GM06990 (cell line): Measurements from ENCODE around the gene MYH11.
"Not testable (repeated sequence)": the region's sequence is repeated elsewhere in the genome, so short reads cannot be mapped to it uniquely, and the experiment has no call there.

Experiments used
- DNase-seq: peaks from one replicate; pipeline ENCODE4 v3.0.0-alpha.2; 2011; ENCODE audit not compliant: insufficient read length; ENCODE audit errors: extremely low read depth
- H3K27me3 ChIP-seq: replicated peaks from 2 replicates; pipeline ENCODE4 v1.6.0; 2011; ENCODE audit warnings: low read length; ENCODE audit not compliant: control insufficient read depth, insufficient read depth
- H3K36me3 ChIP-seq: 2 replicates; pipeline ENCODE4 v1.5.1; 2011; ENCODE audit warnings: low read length; ENCODE audit not compliant: control insufficient read depth, insufficient read depth
- H3K4me3 ChIP-seq: replicated peaks from 2 replicates; pipeline ENCODE4 v1.5.1; 2011; ENCODE audit warnings: low read depth, mild to moderate bottlenecking, control low read depth, low read length
- TF ChIP-seq, protein P1 (sequence below): IDR thresholded peaks from 2 replicates; pipeline ENCODE4 v1.5.1; 2011; ENCODE audit warnings: low read length, control low read depth, mild to moderate bottlenecking, inconsistent platforms; ENCODE audit not compliant: insufficient read depth, poor library complexity, severe bottlenecking

MYH11 gene

DNA sequence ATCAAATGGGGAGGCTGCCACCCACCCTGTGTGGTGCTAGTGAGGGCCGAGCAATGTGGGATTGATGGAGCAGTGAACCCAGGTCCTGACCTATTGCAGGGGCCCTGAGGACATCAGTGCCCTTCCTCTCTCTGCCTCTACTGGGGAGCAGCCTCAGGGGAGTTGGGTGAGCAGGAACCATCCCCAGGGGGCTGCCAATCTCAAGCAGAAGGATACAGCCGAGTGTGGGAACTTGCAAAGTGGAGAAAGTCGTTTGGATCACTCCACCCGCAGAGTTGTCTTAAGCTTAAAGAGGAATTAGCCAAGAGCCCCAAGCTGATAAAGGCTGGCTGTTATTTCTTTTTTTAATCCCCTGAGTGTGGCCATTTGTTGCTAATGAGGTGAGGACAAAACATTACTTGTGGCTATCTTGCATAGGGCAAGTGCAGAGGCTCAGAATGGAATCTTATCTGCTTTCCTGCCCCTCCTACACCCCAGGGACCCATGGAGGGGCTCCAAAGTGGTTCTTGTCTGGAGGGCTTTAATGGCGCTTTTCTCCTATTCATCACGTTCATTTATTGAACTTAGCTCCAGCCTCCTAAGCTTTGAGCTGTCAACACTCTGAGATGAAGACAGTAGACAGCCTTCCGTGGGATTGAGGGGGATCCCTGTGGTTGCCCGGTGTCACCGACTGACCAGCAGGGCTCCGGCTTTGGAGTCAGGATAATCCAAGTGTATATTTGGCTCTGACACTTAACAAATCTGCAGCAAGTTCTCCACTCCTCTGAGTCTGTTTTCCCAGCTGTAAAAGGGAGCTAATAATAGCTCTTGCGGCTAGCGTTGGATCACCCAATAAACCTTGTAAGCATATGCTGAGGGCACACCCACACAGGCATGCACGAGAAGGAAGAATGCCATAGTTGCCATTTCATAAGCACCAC is 45.1 kb downstream of the MYH11 start:
- TF ChIP-seq, protein P1, sequence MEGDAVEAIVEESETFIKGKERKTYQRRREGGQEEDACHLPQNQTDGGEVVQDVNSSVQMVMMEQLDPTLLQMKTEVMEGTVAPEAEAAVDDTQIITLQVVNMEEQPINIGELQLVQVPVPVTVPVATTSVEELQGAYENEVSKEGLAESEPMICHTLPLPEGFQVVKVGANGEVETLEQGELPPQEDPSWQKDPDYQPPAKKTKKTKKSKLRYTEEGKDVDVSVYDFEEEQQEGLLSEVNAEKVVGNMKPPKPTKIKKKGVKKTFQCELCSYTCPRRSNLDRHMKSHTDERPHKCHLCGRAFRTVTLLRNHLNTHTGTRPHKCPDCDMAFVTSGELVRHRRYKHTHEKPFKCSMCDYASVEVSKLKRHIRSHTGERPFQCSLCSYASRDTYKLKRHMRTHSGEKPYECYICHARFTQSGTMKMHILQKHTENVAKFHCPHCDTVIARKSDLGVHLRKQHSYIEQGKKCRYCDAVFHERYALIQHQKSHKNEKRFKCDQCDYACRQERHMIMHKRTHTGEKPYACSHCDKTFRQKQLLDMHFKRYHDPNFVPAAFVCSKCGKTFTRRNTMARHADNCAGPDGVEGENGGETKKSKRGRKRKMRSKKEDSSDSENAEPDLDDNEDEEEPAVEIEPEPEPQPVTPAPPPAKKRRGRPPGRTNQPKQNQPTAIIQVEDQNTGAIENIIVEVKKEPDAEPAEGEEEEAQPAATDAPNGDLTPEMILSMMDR = no peak
- Histone ChIP-seq H3K27me3 (no peaks in the 10 kb centered on the region), H3K36me3 (no peaks in the 10 kb centered on the region), H3K4me3 (no peak overlapping the region)
- DNase-seq = no peak

DNA sequence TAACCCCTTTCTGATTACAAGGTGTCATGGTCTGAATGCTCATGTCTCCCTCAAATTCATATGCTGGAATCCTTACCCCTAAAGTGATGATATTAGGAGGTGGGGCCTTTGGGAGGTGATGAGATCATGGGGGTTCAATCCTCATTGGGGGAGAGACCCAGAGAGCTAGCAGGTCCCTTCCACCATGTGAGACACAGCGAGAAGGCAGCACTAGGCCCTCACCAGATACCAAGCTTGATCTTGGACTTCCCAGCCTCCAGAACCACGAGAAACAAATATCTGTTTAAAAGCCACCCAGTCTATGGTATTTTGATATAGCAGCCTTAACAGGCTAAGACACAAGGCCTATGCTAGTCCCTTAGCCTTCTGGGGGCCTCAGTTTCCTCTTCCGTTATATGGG is 45.9 kb downstream of the MYH11 start:
- H3K27me3 ChIP-seq = no peaks in the 10 kb centered on the region
- no peak for DNase-seq
- TF ChIP-seq, protein P1 = no peak
- H3K36me3 ChIP-seq = no peaks in the 10 kb centered on the region
- no peak overlapping the region for H3K4me3 ChIP-seq

DNA sequence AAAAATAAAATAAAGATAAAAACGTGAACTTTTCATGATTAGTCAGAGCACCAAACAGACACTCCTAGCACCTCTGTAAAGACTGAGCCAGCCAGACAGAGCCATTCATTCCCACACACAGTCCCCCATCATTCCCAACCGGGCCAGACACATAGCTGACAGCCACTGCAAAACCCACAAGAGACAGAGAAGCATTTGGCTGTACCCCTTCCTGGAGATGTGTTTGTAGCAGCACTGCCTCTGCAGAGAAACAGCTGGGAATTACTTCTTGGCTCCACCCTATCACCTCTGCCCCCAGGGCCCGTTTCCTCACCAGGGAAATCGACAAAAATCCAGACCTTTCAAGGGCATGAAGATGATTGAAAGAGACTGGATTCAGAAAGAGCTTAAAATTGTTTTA is 46.4 kb downstream of the MYH11 start:
- TF ChIP-seq, protein P1 = no peak

DNA sequence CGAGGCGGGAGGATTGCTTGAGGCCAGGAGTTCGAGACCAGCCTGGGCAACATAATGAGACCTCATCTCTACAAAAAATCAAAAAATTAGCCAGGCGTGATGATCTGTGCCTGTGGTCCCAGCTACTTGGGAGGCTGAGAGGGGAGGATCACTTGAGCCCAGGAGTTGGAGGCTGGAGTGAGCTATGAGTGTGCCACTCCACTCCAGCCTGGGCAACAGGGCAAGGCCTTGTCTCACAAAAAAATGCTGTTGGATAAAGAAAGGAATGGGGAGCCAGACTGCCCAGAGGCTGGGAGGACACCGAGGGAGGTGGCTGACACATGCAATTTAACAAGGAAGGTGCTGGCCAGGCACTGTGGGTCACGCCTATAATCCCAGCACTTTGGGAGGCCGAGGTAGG is 47.5 kb downstream of the MYH11 start:
- not testable (repeated sequence) for H3K27me3 ChIP-seq, H3K4me3 ChIP-seq, DNase-seq, H3K36me3 ChIP-seq

More for the DNA sequence above, 46.4 kb downstream of the MYH11 start:
- DNase-seq = no peak
- H3K4me3 ChIP-seq = no peak overlapping the region
- H3K36me3 ChIP-seq = no peaks in the 10 kb centered on the region
- no peaks in the 10 kb centered on the region for H3K27me3 ChIP-seq

DNA sequence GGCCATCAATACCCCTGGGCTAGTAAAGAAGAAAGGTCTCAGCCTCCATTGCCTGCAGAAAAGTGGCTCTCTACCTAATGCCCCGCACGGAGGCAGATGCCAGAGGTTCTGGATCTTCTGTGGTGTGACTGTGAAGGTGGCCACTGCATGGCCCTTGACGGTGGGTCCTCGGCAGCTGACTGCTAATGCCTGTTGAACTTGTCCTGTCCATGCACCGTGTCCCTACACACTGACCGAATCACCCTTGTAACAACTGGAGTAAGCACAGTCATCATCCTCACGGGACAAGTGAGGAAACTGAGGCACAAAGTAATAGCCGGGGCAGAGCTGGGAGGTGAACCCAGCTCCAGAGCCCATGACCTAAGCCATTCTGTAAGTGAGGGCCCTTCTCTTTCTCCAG is 48.8 kb downstream of the MYH11 start:
- no peaks in the 10 kb centered on the region for H3K36me3 ChIP-seq
- TF ChIP-seq, protein P1 = no peak
- H3K27me3 ChIP-seq = no peaks in the 10 kb centered on the region
- no peak for DNase-seq
- H3K4me3 ChIP-seq = no peak overlapping the region

DNA sequence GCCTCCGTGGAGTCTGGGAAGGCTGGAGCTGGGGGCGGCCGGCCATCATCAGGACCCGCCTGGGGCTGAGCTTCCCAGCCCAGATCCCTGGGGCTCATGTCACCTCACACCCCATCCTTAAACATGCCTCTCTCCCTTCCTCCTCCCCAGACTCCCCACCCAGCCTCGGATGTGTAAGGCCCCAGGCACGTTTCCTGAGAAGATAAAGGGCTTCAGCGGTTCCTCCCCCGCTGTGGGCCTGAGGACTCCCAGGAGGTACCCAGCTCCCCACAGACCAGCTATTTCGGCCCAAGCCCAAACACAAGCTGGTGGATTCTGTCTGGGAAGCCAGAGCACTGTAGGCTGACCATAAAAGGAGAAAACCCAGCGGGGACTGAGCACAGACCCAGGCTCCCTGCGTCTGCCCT is 49.2 kb downstream of the MYH11 start:
- H3K27me3 ChIP-seq = no peaks in the 10 kb centered on the region
- H3K4me3 ChIP-seq = no peak overlapping the region
- no peaks in the 10 kb centered on the region for H3K36me3 ChIP-seq
- no peak for DNase-seq
- TF ChIP-seq, protein P1 = no peak
